Neural cell (in vitro differentiated cells): ENCODE measurements around the gene NUSAP1. TPM values are rescaled to one million over a fixed set of nuclear protein-coding genes. Genes with fewer than 3 reads are reported as not detected.

Experiments used
- H2AFZ ChIP-seq: fragments of 200-600, 300-800 bp; sonication (generic), shearing (Covaris generic); 2 replicates; pipeline ENCODE4 v1.6.0; 2014; ENCODE audit warnings: low read depth, mild to moderate bottlenecking, antibody characterized with exemption, low read length, moderate library complexity
- H3F3A ChIP-seq: fragments of 200-600 bp; shearing (Covaris generic); 2 replicates; pipeline ENCODE4 v1.6.1; 2016; ENCODE audit warnings: mild to moderate bottlenecking, moderate library complexity, mixed read lengths, antibody characterized with exemption, low read length; ENCODE audit not compliant: insufficient read depth, poor library complexity, severe bottlenecking
- H3K27ac ChIP-seq: fragments of 200-600, 300-800 bp; sonication (generic), shearing (Covaris generic); 2 replicates; pipeline ENCODE4 v1.5.1; 2014; ENCODE audit warnings: mild to moderate bottlenecking, low read length, moderate library complexity
- H3K27me3 ChIP-seq: fragments of 300-800, 200-600 bp; sonication (generic), shearing (Covaris generic); 2 replicates; pipeline ENCODE4 v1.6.0; 2014; ENCODE audit warnings: mild to moderate bottlenecking, low read depth, low read length, moderate library complexity; ENCODE audit not compliant: insufficient read depth
- H3K36me3 ChIP-seq: fragments of 300-800, 200-600 bp; sonication (generic), shearing (Covaris generic); 2 replicates; pipeline ENCODE4 v1.5.1; 2014; ENCODE audit warnings: mild to moderate bottlenecking, antibody characterized with exemption, low read length, moderate library complexity; ENCODE audit not compliant: insufficient read depth
- H3K4me2 ChIP-seq: fragments of 300-800, 200-600 bp; sonication (generic), shearing (Covaris generic); 2 replicates; pipeline ENCODE4 v1.6.0; 2014; ENCODE audit warnings: mild to moderate bottlenecking, low read length
- H3K4me3 ChIP-seq: fragments of 300-800, 200-600 bp; sonication (generic), shearing (Covaris generic); 2 replicates; pipeline ENCODE4 v1.5.1; 2014; ENCODE audit warnings: mild to moderate bottlenecking, low read length, moderate library complexity
- H3K79me2 ChIP-seq: fragments of 200-600 bp; shearing (Covaris generic); replicated peaks from 2 replicates; pipeline ENCODE4 v1.6.0; 2014; ENCODE audit warnings: mild to moderate bottlenecking, low read length, moderate library complexity; ENCODE audit not compliant: insufficient read depth
- H3K9ac ChIP-seq: fragments of 300-800, 200-600 bp; sonication (generic), shearing (Covaris generic); 2 replicates; pipeline ENCODE4 v1.6.1; 2016; ENCODE audit warnings: mild to moderate bottlenecking, low read length, mixed read lengths
- H3K9me2 ChIP-seq: fragments of 200-600 bp; shearing (Covaris generic); 2 replicates; pipeline ENCODE4 v1.6.1; 2016; ENCODE audit warnings: mild to moderate bottlenecking, low read length, mixed read lengths; ENCODE audit not compliant: insufficient read depth
- H3K9me3 ChIP-seq: fragments of 200-600, 300-800 bp; sonication (generic), shearing (Covaris generic); 2 replicates; pipeline ENCODE4 v1.6.1; 2016; ENCODE audit warnings: mild to moderate bottlenecking, mixed run types, low read length, moderate library complexity, mixed read lengths
- H4K20me1 ChIP-seq: fragments of 200-600 bp; shearing (Covaris generic); 2 replicates; pipeline ENCODE4 v1.6.1; 2016; ENCODE audit warnings: mild to moderate bottlenecking, mixed run types; ENCODE audit not compliant: insufficient read depth
- CTCF ChIP-seq: fragments of 450-650 bp; IDR thresholded peaks from 2 replicates; pipeline ENCODE4 v1.5.1; 2014; ENCODE audit warnings: antibody characterized with exemption, mild to moderate bottlenecking, moderate library complexity; ENCODE audit not compliant: poor library complexity, severe bottlenecking
- EP300 ChIP-seq: fragments of 450-650 bp; conservative IDR thresholded peaks from 2 replicates; pipeline ENCODE4 v1.6.1; 2014; ENCODE audit warnings: antibody characterized with exemption, mild to moderate bottlenecking, moderate library complexity; ENCODE audit not compliant: poor library complexity, severe bottlenecking
- RAD21 ChIP-seq: fragments of 450-650 bp; conservative IDR thresholded peaks from 2 replicates; pipeline ENCODE4 v1.6.1; 2014; ENCODE audit warnings: antibody characterized with exemption, mild to moderate bottlenecking, moderate library complexity
- REST ChIP-seq: IDR thresholded peaks from 2 replicates; pipeline ENCODE4 v1.6.1; 2012; ENCODE audit warnings: borderline replicate concordance
- SMC3 ChIP-seq: fragments of 450-650 bp; conservative IDR thresholded peaks from 2 replicates; pipeline ENCODE4 v1.6.1; 2014; ENCODE audit warnings: antibody characterized with exemption, mild to moderate bottlenecking, moderate library complexity; ENCODE audit not compliant: poor library complexity
- TAF1 ChIP-seq: IDR thresholded peaks from 2 replicates; pipeline ENCODE4 v1.6.1; 2012; ENCODE audit warnings: low read depth
- polyA plus RNA-seq: library from polyadenylated mRNA; depleted of rRNA; stranded (reverse); fragments of >200 nt; gene quantifications from 2 replicates; pipeline ENCODE4 v1.2.3, GENCODE V29; 2014

Gene NUSAP1
- polyA plus RNA-seq, 1 donor from 2014 or later: 13.6 TPM

- Histone ChIP-seq H3K36me3 (no peaks in the 10 kb centered on the region), H3K4me3 (no peak overlapping the region)
Observed at GRCh38 chr15:41340189-41340695, 7.6 kb downstream of the NUSAP1 start.

GRCh38 chr15:41341519-41341918, 8.8 kb downstream of the NUSAP1 start:
- no peak overlapping the region for H2AFZ ChIP-seq
- TF ChIP-seq RAD21: no peak
- no peak for TF ChIP-seq REST
- TF ChIP-seq CTCF: no peak
- no peaks in the 10 kb centered on the region for H3K9me3 ChIP-seq
- H3K4me3 ChIP-seq: no peak overlapping the region
- H3K27me3 ChIP-seq: no peaks in the 10 kb centered on the region
- H3K36me3 ChIP-seq: no peaks in the 10 kb centered on the region
- H3F3A ChIP-seq: no peaks in the 10 kb centered on the region
- no peak overlapping the region for H3K4me2 ChIP-seq
- no peak overlapping the region for H3K9ac ChIP-seq
- H3K9me2 ChIP-seq: no peaks in the 10 kb centered on the region
- H3K27ac ChIP-seq: no peak overlapping the region
- H3K79me2 ChIP-seq: peaks cover 21% of the 10 kb centered on the region
- H4K20me1 ChIP-seq: no peaks in the 10 kb centered on the region

More at GRCh38 chr15:41340189-41340695, 7.6 kb downstream of the NUSAP1 start:
- Histone ChIP-seq H2AFZ (no peak overlapping the region), H3K4me2 (no peak overlapping the region), H3K9me3 (no peaks in the 10 kb centered on the region), H3K79me2 (peaks cover 24% of the 10 kb centered on the region), H3F3A (no peaks in the 10 kb centered on the region), H3K27me3 (no peaks in the 10 kb centered on the region), H3K27ac (no peak overlapping the region), H3K9me2 (no peaks in the 10 kb centered on the region), H3K9ac (no peak overlapping the region), H4K20me1 (no peaks in the 10 kb centered on the region)
- TF ChIP-seq TAF1 (no peak), CTCF (no peak), EP300 (no peak), SMC3 (no peak)
